Keratinocyte (primary cell): ENCODE data around the gene RGS6. TPM values are rescaled to one million over a fixed set of nuclear protein-coding genes. Genes with fewer than 3 reads are reported as not detected.

Experiments used
- DNase-seq: peaks from one replicate; pipeline ENCODE4 v3.0.0-alpha.2; 2011; ENCODE audit warnings: low read depth, missing footprints, low spot score
- FAIRE-seq: peaks from 2 replicates; lab custom pipeline; 2011; peaks lifted over from hg19 to GRCh38; lab: Jason Lieb, UNC
- H2AFZ ChIP-seq: 2 replicates; pipeline ENCODE4 v1.6.0; 2012; ENCODE audit warnings: low read length, control low read depth, inconsistent platforms; ENCODE audit not compliant: control insufficient read depth
- H3K27ac ChIP-seq: 2 replicates; pipeline ENCODE4 v1.5.1; 2011; ENCODE audit warnings: low read length; ENCODE audit not compliant: control insufficient read depth, insufficient read depth
- H3K27me3 ChIP-seq: 3 replicates; pipeline ENCODE4 v1.6.0; 2011; ENCODE audit warnings: low read length; ENCODE audit not compliant: control insufficient read depth, insufficient read depth; ENCODE audit errors: extremely low read depth
- H3K36me3 ChIP-seq, 2 experiments: 2 replicates in 1 of 2; 3 replicates in 1 of 2; pipeline ENCODE4 v1.5.1; 2011; ENCODE audit warnings: low read length in 2 of 2, mild to moderate bottlenecking in 1 of 2; ENCODE audit not compliant: control insufficient read depth in 2 of 2, insufficient read depth in 2 of 2; ENCODE audit errors: extremely low read depth in 1 of 2
- H3K4me1 ChIP-seq: 3 replicates; pipeline ENCODE4 v1.5.1; 2011; ENCODE audit warnings: low read length; ENCODE audit not compliant: control insufficient read depth, insufficient read depth; ENCODE audit errors: extremely low read depth
- H3K4me2 ChIP-seq: 3 replicates; pipeline ENCODE4 v1.6.0; 2011; ENCODE audit warnings: low read depth, low read length; ENCODE audit not compliant: control insufficient read depth, insufficient read depth; ENCODE audit errors: extremely low read depth
- H3K4me3 ChIP-seq, 3 experiments: fragments of 200-600 bp in 1 of 3; sonication (generic) in 1 of 3; 2 replicates in 2 of 3; 3 replicates in 1 of 3; pipeline ENCODE4 v1.5.1; 2011 to 2016; ENCODE audit warnings: low read length in 3 of 3, mild to moderate bottlenecking in 3 of 3, control low read depth in 2 of 3, inconsistent platforms in 1 of 3, low read depth in 1 of 3, mixed read lengths in 1 of 3, mixed run types in 1 of 3, moderate library complexity in 1 of 3; ENCODE audit not compliant: control insufficient read depth in 2 of 3, insufficient read depth in 2 of 3; ENCODE audit errors: extremely low read depth in 1 of 3
- H3K79me2 ChIP-seq: 2 replicates; pipeline ENCODE4 v1.6.0; 2012; ENCODE audit warnings: low read length; ENCODE audit not compliant: control insufficient read depth, insufficient read depth
- H3K9ac ChIP-seq: 3 replicates; pipeline ENCODE4 v1.6.0; 2011; ENCODE audit warnings: low read length; ENCODE audit not compliant: control insufficient read depth, insufficient read depth; ENCODE audit errors: extremely low read depth
- H3K9me1 ChIP-seq: 3 replicates; pipeline ENCODE4 v1.6.0; 2011; ENCODE audit warnings: low read length; ENCODE audit not compliant: control insufficient read depth, insufficient read depth; ENCODE audit errors: extremely low read depth
- H3K9me3 ChIP-seq: 2 replicates; pipeline ENCODE4 v1.5.1; 2012; ENCODE audit warnings: low read depth, low read length; ENCODE audit not compliant: control insufficient read depth
- H4K20me1 ChIP-seq: 3 replicates; pipeline ENCODE4 v1.6.0; 2011; ENCODE audit warnings: low read length; ENCODE audit not compliant: control insufficient read depth, insufficient read depth; ENCODE audit errors: extremely low read depth
- EZH2 ChIP-seq: IDR thresholded peaks from one replicate; pipeline ENCODE4 v1.6.1; 2012; ENCODE audit warnings: inconsistent platforms, mild to moderate bottlenecking, low read length, moderate library complexity
- dilution Hi-C: fragments of 300-500 bp; cut with MboI; formaldehyde crosslinking; loops from one replicate; pipeline ENCODE4 v1.7.0; 2020; ENCODE audit warnings: low sequenced_read_pairs; ENCODE audit not compliant: extremely low pct_ligation_motif_present
- polyA plus RNA-seq, 5 experiments: library from polyadenylated mRNA; depleted of rRNA in 3 of 5; stranded (reverse) in 3 of 5; stranded (forward) in 1 of 5; unstranded in 1 of 5; fragments of >200 nt; gene quantifications; 1 replicate in 1 of 5; 2 replicates in 3 of 5; 3 replicates in 1 of 5; pipeline versions ENCODE4 v1.2.1 to v1.2.3, GENCODE V29; 2011 to 2012; ENCODE audit warnings: missing spikeins in 2 of 5, low read depth in 1 of 5, low replicate concordance in 1 of 5
- TF ChIP-seq, protein P1 (sequence below), 3 experiments: IDR thresholded peaks in 1 of 3; conservative IDR thresholded peaks in 1 of 3; optimal IDR thresholded peaks in 1 of 3; 2 replicates in 2 of 3; 3 replicates in 1 of 3; pipeline versions ENCODE3 to v1.5.1; 2011; ENCODE audit warnings: low read length in 3 of 3, mild to moderate bottlenecking in 3 of 3, moderate library complexity in 2 of 3, control low read depth in 1 of 3, inconsistent platforms in 1 of 3; ENCODE audit not compliant: insufficient read depth in 2 of 3; ENCODE audit errors: extremely low read depth in 1 of 3

RGS6 gene
- polyA plus RNA-seq, 1 donor (not counting 4 experiments of a cell fraction or from before 2014, with no cell fraction given) = not detected

GRCh38 chr14:71956920-71957563 is 24.8 kb downstream of the RGS6 start:
- no peaks in the 10 kb centered on the region for H4K20me1 ChIP-seq
- TF ChIP-seq, protein P1, sequence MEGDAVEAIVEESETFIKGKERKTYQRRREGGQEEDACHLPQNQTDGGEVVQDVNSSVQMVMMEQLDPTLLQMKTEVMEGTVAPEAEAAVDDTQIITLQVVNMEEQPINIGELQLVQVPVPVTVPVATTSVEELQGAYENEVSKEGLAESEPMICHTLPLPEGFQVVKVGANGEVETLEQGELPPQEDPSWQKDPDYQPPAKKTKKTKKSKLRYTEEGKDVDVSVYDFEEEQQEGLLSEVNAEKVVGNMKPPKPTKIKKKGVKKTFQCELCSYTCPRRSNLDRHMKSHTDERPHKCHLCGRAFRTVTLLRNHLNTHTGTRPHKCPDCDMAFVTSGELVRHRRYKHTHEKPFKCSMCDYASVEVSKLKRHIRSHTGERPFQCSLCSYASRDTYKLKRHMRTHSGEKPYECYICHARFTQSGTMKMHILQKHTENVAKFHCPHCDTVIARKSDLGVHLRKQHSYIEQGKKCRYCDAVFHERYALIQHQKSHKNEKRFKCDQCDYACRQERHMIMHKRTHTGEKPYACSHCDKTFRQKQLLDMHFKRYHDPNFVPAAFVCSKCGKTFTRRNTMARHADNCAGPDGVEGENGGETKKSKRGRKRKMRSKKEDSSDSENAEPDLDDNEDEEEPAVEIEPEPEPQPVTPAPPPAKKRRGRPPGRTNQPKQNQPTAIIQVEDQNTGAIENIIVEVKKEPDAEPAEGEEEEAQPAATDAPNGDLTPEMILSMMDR (optimal IDR thresholded peaks at IDR 0.05 in 1 of 3, IDR thresholded peaks at IDR 0.05 in 1 of 3, conservative IDR thresholded peaks at IDR 0.05 in 1 of 3; ENCODE audit: extremely low read depth in 1 of 3, insufficient read depth in 2 of 3, low read length in 3 of 3) = no peak
- no peak for TF ChIP-seq EZH2
- H3K27me3 ChIP-seq = no peaks in the 10 kb centered on the region
- H3K4me1 ChIP-seq = no peaks in the 10 kb centered on the region
- H3K79me2 ChIP-seq = no peaks in the 10 kb centered on the region
- no peak overlapping the region for H3K9ac ChIP-seq
- H3K27ac ChIP-seq = no peak overlapping the region
- dilution Hi-C loops = no loop called here
- DNase-seq (no peak), FAIRE-seq (no peak)
- H3K36me3 ChIP-seq = no peaks in the 10 kb centered on the region
- no peaks in the 10 kb centered on the region for H3K9me3 ChIP-seq
- no peak overlapping the region for H3K4me3 ChIP-seq
- no peaks in the 10 kb centered on the region for H3K9me1 ChIP-seq
- H3K4me2 ChIP-seq = no peak overlapping the region
- no peak overlapping the region for H2AFZ ChIP-seq

GRCh38 chr14:71959055-71959454 is 26.8 kb downstream of the RGS6 start:
- no peaks in the 10 kb centered on the region for H3K9me1 ChIP-seq
- no peaks in the 10 kb centered on the region for H3K36me3 ChIP-seq
- TF ChIP-seq, protein P1 (optimal IDR thresholded peaks at IDR 0.05 in 1 of 3, IDR thresholded peaks at IDR 0.05 in 1 of 3, conservative IDR thresholded peaks at IDR 0.05 in 1 of 3; ENCODE audit: extremely low read depth in 1 of 3, insufficient read depth in 2 of 3, low read length in 3 of 3) = no peak
- TF ChIP-seq EZH2 = no peak
- H3K4me1 ChIP-seq = no peaks in the 10 kb centered on the region
- FAIRE-seq = no peak
- DNase-seq = no peak
- no peak overlapping the region for H3K4me2 ChIP-seq
- no peaks in the 10 kb centered on the region for H3K9me3 ChIP-seq
- H4K20me1 ChIP-seq = no peaks in the 10 kb centered on the region
- no peaks in the 10 kb centered on the region for H3K27me3 ChIP-seq
- no peaks in the 10 kb centered on the region for H3K79me2 ChIP-seq
- H3K27ac ChIP-seq = no peak overlapping the region
- dilution Hi-C loops = no loop called here
- no peak overlapping the region for H3K4me3 ChIP-seq
- no peak overlapping the region for H2AFZ ChIP-seq
- no peak overlapping the region for H3K9ac ChIP-seq
